KG1 (cell line): ENCODE measurements around the gene SCFD1.

Source experiments
- DNase-seq: peaks from one replicate; lab custom pipeline; 2025; lab: John Stamatoyannopoulos, UW

Gene SCFD1

DNA sequence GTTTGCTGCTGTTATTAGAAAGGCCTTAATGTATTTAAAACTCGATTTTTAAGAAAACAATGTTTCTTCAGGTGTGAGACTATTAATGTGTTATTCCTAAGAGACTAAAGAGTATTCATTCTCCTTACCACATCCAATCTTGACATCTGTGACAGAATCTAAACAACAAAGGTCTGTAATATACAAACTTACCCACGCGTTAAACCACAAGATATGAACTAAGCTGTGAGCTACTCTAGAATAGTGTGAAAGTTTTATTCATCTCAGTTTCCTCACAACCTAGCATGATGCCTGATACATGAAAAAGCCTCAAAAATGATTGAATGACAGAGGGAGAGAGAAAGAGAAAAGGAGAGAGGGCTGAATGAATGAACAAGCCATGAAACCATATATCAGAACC, 135.0 kb downstream of the SCFD1 start:
- no peak for DNase-seq

GRCh38 chr14:30759172-30760125, 137.3 kb downstream of the SCFD1 start:
- no peak for DNase-seq

DNA sequence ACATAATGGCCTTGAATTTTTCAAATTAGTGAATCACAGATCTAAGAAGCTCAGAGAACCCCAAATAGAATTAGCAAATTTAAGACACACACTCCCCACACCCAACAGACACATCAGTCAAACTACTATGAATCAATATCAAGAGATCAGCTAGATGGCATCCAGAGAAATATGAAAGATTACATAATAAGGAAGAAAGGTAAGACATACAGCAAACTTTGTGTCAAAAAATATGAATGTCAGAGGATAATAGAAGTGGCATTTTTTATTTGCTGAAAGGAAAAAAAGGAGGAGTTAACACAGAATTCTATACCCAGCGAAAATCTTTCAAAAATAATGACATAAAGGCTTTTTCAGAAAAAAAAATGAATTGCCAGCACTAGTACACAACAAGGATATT, 141.8 kb downstream of the SCFD1 start:
- DNase-seq: no peak

- no peak for DNase-seq
These were observed 145.5 kb downstream of the SCFD1 start for GRCh38 chr14:30767624-30768023.

DNA sequence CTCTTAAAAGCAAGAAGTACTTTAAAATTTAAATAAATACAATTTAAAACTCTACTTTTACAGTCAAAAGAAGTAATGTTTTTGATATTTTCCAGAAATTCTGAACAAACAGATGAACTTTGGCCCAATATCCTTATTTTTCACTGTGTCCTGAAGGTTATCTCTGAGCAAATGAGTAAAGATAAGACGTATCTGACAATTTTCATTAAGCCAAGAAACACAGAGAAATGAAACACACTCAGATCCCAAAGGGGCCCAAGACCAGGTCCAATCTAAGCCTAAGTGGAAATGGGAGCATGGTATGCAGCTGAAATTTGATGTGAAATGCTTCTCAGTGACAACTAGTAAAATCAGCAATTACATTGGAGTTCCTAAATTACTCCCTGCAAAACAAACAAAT, 146.7 kb downstream of the SCFD1 start:
- DNase-seq: no peak

GRCh38 chr14:30770376-30770775, 148.3 kb downstream of the SCFD1 start:
- no peak for DNase-seq

- no peak for DNase-seq
These were observed 149.5 kb downstream of the SCFD1 start for GRCh38 chr14:30771595-30771994.

DNA sequence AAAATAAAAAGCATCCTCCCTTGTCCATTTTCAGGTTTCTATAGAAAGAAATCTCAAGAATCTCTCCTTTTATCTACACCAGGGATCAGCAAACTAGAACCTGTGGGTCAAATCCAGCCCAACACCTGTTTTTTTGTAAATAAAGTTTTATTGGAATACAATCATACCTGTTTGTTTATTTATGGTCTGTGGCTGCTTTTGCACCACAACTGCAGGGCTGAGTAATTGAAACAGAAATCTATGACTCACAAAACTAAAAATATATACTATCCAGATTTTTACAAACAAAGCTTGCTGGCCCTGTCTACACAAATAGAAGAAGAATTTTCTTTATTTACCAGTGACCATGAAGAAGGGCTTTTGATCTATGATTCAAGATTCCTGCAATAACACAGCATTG, 157.1 kb downstream of the SCFD1 start:
- DNase-seq: no peak
